GM20000 (cell line): ENCODE measurements around the gene RNF225.

Experiments
- DNase-seq: peaks from one replicate; pipeline ENCODE4 v3.0.0; 2012; ENCODE audit warnings: low spot score
- TF ChIP-seq, protein P1 (sequence below): IDR thresholded peaks from 2 replicates; pipeline ENCODE4 v1.5.1; 2012; ENCODE audit warnings: mild to moderate bottlenecking, control low read depth; ENCODE audit errors: extremely low read depth, missing control alignments

RNF225 gene

GRCh38 chr19:58380662-58381459 lies 14.6 kb upstream of the RNF225 start, which contains the start of gene ZNF837:
Gene ZNF837, minus strand, starts transcription at chr19:58381030. Its CDS starts 11,698 bp downstream, at chr19:58369332.
- TF ChIP-seq, protein P1, sequence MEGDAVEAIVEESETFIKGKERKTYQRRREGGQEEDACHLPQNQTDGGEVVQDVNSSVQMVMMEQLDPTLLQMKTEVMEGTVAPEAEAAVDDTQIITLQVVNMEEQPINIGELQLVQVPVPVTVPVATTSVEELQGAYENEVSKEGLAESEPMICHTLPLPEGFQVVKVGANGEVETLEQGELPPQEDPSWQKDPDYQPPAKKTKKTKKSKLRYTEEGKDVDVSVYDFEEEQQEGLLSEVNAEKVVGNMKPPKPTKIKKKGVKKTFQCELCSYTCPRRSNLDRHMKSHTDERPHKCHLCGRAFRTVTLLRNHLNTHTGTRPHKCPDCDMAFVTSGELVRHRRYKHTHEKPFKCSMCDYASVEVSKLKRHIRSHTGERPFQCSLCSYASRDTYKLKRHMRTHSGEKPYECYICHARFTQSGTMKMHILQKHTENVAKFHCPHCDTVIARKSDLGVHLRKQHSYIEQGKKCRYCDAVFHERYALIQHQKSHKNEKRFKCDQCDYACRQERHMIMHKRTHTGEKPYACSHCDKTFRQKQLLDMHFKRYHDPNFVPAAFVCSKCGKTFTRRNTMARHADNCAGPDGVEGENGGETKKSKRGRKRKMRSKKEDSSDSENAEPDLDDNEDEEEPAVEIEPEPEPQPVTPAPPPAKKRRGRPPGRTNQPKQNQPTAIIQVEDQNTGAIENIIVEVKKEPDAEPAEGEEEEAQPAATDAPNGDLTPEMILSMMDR = no peak
- peak; percentile 97 for DNase-seq

GRCh38 chr19:58381460-58382212 lies 13.8 kb upstream of the RNF225 start:
- TF ChIP-seq, protein P1 = no peak
- no peak for DNase-seq

DNA sequence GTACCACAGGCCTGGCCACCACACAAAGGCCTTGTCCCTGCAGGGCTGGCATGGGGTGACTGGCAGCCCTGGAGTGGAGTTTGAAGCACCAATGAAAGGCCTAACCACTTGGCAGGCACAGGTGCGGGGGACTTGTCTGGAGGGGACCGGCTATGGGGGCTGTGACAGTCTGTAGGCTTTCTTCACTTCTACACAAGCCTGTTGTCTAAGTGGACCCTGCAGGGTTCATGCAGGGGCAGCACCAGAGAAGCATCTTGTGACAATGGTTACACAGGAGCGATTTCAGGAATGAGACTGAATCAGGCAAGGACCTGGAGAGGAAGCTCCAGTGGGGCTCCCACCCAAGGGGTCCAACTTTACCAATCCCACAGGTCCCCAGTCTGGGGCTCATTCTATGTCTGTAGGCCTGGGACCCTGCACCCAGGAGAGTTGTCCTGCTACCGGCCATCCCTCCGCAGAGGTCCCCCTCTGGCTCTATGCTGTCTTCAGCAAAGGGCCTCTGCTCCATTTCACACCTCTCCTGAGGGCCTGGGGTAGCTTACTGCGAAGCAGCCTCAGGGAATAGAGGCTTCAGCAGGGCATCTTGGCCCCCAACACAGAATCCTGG lies 12.4 kb upstream of the RNF225 start:
- no peak for DNase-seq
- TF ChIP-seq, protein P1 = no peak

DNA sequence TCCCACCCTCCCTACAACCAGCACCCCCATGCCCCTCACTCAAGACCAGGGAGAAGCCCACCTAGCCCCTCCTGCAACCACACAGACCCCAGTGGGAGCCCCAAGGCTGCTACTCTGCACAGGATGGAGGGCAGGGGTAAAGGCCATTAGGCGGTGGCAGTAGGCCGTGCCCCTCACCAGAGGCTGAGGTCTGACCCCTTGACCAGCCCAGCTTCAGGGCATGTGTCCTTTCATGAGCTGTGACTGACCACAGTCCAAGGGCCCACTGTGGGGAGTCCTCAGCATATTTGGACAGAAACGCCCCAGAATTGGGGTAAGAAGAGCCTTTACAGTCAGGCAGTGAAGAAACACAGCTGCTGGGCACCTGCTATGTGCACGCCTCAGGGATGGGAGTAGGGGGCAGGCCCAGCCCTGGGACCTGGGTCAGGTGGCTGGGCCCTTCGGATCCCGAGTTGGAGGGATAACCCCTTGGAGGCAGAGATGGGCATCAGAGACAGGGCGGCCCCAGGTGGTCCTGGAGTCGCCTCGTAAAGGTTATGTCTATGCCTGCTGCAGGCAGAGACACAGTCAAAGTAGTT lies 10.1 kb upstream of the RNF225 start:
- TF ChIP-seq, protein P1 = no peak
- DNase-seq = no peak

GRCh38 chr19:58385891-58386575 lies 9.4 kb upstream of the RNF225 start:
- no peak for DNase-seq

GRCh38 chr19:58386576-58387337 lies 8.7 kb upstream of the RNF225 start, which contains the start of gene RPS5:
Gene RPS5, plus strand, starts transcription at chr19:58387269. Its CDS starts 869 bp downstream, at chr19:58388138.
- TF ChIP-seq, protein P1 = no peak
- DNase-seq = peak; percentile 99

More at GRCh38 chr19:58385891-58386575, 9.4 kb upstream of the RNF225 start:
- TF ChIP-seq, protein P1 = no peak
